Trophoblast cell (in vitro differentiated cells and primary cell): ENCODE measurements around the gene CWC27.
"Not testable (repeated sequence)": the region's sequence is repeated elsewhere in the genome, so short reads cannot be mapped to it uniquely, and the experiment has no call there.

Source experiments
- DNase-seq, 2 donors: peaks; one replicate each; pipeline ENCODE4 v3.0.0-alpha.2; 2016
- H2AFZ ChIP-seq: 2 replicates; pipeline ENCODE4 v1.6.1; 2013; ENCODE audit warnings: low read length, moderate library complexity, mild to moderate bottlenecking; ENCODE audit not compliant: insufficient read depth, poor library complexity
- H2AK5ac ChIP-seq: 2 replicates; pipeline ENCODE4 v1.6.1; 2013; ENCODE audit warnings: mild to moderate bottlenecking, low read length
- H2BK120ac ChIP-seq: 2 replicates; pipeline ENCODE4 v1.6.1; 2013; ENCODE audit warnings: low read length, mild to moderate bottlenecking, moderate library complexity; ENCODE audit not compliant: insufficient read depth, poor library complexity
- H2BK12ac ChIP-seq: 2 replicates; pipeline ENCODE4 v1.6.1; 2013; ENCODE audit warnings: mild to moderate bottlenecking, low read length, moderate library complexity
- H2BK5ac ChIP-seq: 2 replicates; pipeline ENCODE4 v1.6.1; 2013; ENCODE audit warnings: low read length, low read depth, moderate library complexity, mild to moderate bottlenecking; ENCODE audit not compliant: poor library complexity
- H3K14ac ChIP-seq: 2 replicates; pipeline ENCODE4 v1.6.1; 2013; ENCODE audit warnings: mild to moderate bottlenecking, low read length
- H3K18ac ChIP-seq: 2 replicates; pipeline ENCODE4 v1.6.1; 2013; ENCODE audit warnings: mild to moderate bottlenecking, low read length
- H3K23ac ChIP-seq: 2 replicates; pipeline ENCODE4 v1.6.1; 2013; ENCODE audit warnings: low read length
- H3K27ac ChIP-seq: 2 replicates; pipeline ENCODE4 v1.5.1; 2013; ENCODE audit warnings: low read depth, mild to moderate bottlenecking, inconsistent platforms, low read length, moderate library complexity
- H3K27me3 ChIP-seq: 2 replicates; pipeline ENCODE4 v1.6.1; 2013; ENCODE audit warnings: inconsistent platforms, mild to moderate bottlenecking, low read length, moderate library complexity; ENCODE audit not compliant: insufficient read depth
- H3K36me3 ChIP-seq, 2 experiments: 1 replicate in 1 of 2; 2 replicates in 1 of 2; pipeline ENCODE4 v1.6.1; 2013; ENCODE audit warnings: low read length in 2 of 2, mild to moderate bottlenecking in 2 of 2, moderate library complexity in 1 of 2; ENCODE audit not compliant: insufficient read depth in 2 of 2, control insufficient read depth in 1 of 2
- H3K4ac ChIP-seq: 2 replicates; pipeline ENCODE4 v1.6.1; 2013; ENCODE audit warnings: low read depth, mild to moderate bottlenecking, low read length, moderate library complexity
- H3K4me1 ChIP-seq, 2 experiments: 1 replicate in 1 of 2; 2 replicates in 1 of 2; pipeline ENCODE4 v1.6.1; 2013; ENCODE audit warnings: low read length in 2 of 2, mild to moderate bottlenecking in 2 of 2, moderate library complexity in 1 of 2; ENCODE audit not compliant: insufficient read depth in 2 of 2, control insufficient read depth in 1 of 2
- H3K4me2 ChIP-seq: 2 replicates; pipeline ENCODE4 v1.6.1; 2013; ENCODE audit warnings: inconsistent platforms, mild to moderate bottlenecking, low read length, moderate library complexity
- H3K4me3 ChIP-seq: 2 replicates; pipeline ENCODE4 v1.5.1; 2013; ENCODE audit warnings: mild to moderate bottlenecking, low read depth, low read length, inconsistent platforms
- H3K79me1 ChIP-seq: one replicate; pipeline ENCODE4 v1.6.1; 2013; ENCODE audit warnings: low read length
- H3K79me2 ChIP-seq: 2 replicates; pipeline ENCODE4 v1.6.1; 2013; ENCODE audit warnings: low read length, mild to moderate bottlenecking; ENCODE audit not compliant: control insufficient read depth, insufficient read depth, poor library complexity
- H3K9ac ChIP-seq: 2 replicates; pipeline ENCODE4 v1.6.1; 2013; ENCODE audit warnings: mild to moderate bottlenecking, low read length
- H3K9me3 ChIP-seq: 2 replicates; pipeline ENCODE4 v1.6.1; 2013; ENCODE audit warnings: low read depth, mild to moderate bottlenecking, control low read depth, inconsistent platforms, low read length; ENCODE audit not compliant: insufficient read depth
- H4K12ac ChIP-seq: 2 replicates; pipeline ENCODE4 v1.6.1; 2013; ENCODE audit warnings: low read depth, mild to moderate bottlenecking, low read length, moderate library complexity
- H4K8ac ChIP-seq: 2 replicates; pipeline ENCODE4 v1.6.1; 2013; ENCODE audit warnings: low read depth, mild to moderate bottlenecking, low read length, moderate library complexity
- H4K91ac ChIP-seq: one replicate; pipeline ENCODE4 v1.6.1; 2013; ENCODE audit warnings: low read depth, mild to moderate bottlenecking, low read length, moderate library complexity
- WGBS: extraction: QIAGEN DNeasy Blood & Tissue Kit; methylation state at CpG from one replicate; pipeline ENCODE4 v1.1.7; 2013; ENCODE audit warnings: missing lambda C conversion rate; ENCODE audit not compliant: insufficient read length, insufficient coverage; ENCODE audit errors: extremely low coverage; 5-methylcytosine and 5-hydroxymethylcytosine counted together

CWC27 gene

DNA sequence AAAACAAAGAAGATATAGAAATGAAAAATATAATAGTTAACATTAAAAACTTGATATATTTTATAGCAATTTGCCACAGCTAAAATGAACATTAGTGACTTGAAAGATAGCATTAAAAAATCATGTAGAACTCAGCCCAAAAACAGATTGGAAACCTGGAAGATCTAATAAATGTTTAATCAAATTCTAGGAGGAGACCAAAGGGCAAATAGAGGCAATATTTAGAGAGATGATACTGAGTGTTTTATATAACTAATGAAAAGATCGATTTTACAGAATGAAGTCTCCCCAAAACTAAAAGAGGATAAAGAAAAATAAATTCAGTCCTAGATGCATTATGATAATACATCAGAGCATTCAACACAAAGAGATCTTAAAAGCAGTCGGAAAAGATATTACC is 127.0 kb downstream of the CWC27 start:
- no peak overlapping the region for H4K8ac ChIP-seq
- no peak overlapping the region for H3K18ac ChIP-seq
- H3K4me2 ChIP-seq, result no peak overlapping the region
- no peak overlapping the region for H3K9ac ChIP-seq
- H3K36me3 ChIP-seq, result no peaks in the 10 kb centered on the region
- H3K4me1 ChIP-seq, result no peaks in the 10 kb centered on the region
- no peak overlapping the region for H4K91ac ChIP-seq
- H2AK5ac ChIP-seq, result no peak overlapping the region
- H3K4me3 ChIP-seq, result no peak overlapping the region
- no peak overlapping the region for H2AFZ ChIP-seq
- no peaks in the 10 kb centered on the region for H3K79me2 ChIP-seq
- H3K79me1 ChIP-seq, result no peaks in the 10 kb centered on the region
- H3K4ac ChIP-seq, result no peak overlapping the region
- no peak overlapping the region for H2BK12ac ChIP-seq
- no peak overlapping the region for H3K27ac ChIP-seq
- H3K23ac ChIP-seq, result no peak overlapping the region
- H4K12ac ChIP-seq, result no peak overlapping the region
- H3K27me3 ChIP-seq, result no peaks in the 10 kb centered on the region
- H2BK120ac ChIP-seq, result no peak overlapping the region
- no peaks in the 10 kb centered on the region for H3K9me3 ChIP-seq
- no peak overlapping the region for H3K14ac ChIP-seq
- no peak overlapping the region for H2BK5ac ChIP-seq
- no peak for DNase-seq
- WGBS, result no CpG with 5 or more reads among the region's 2 CpGs

DNA sequence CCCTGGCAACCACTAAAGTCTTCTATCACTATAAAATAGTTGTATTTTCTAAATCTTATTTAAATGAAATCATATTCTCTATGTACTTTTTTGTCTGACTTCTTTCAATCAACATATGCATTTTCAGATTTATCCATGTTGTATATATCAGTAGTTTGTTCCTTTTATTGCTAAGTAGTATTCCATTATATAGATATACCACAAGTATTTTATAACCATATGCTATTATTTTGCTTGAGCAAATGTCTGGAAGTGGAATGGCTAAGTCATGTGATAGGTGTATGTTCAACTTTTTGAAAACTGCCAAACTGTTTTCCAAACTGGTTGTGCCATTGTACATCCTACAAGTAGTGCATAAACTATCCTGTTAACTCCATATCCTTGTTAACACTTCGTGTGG is 131.1 kb downstream of the CWC27 start:
- Histone ChIP-seq H3K18ac (no peak overlapping the region), H4K91ac (no peak overlapping the region), H2AFZ (no peak overlapping the region), H3K79me2 (no peaks in the 10 kb centered on the region), H3K14ac (no peak overlapping the region), H3K36me3 (no peaks in the 10 kb centered on the region), H3K9me3 (no peaks in the 10 kb centered on the region), H3K27ac (no peak overlapping the region), H2BK12ac (no peak overlapping the region), H4K12ac (no peak overlapping the region), H3K4ac (no peak overlapping the region), H3K23ac (no peak overlapping the region), H3K4me1 (no peaks in the 10 kb centered on the region), H3K79me1 (no peaks in the 10 kb centered on the region), H3K27me3 (no peaks in the 10 kb centered on the region), H2BK5ac (no peak overlapping the region), H3K4me3 (no peak overlapping the region), H4K8ac (no peak overlapping the region), H3K9ac (no peak overlapping the region), H3K4me2 (no peak overlapping the region), H2BK120ac (no peak overlapping the region), H2AK5ac (no peak overlapping the region)
- no peak for DNase-seq
- no CpG with 5 or more reads among the region's 1 CpG for WGBS

DNA sequence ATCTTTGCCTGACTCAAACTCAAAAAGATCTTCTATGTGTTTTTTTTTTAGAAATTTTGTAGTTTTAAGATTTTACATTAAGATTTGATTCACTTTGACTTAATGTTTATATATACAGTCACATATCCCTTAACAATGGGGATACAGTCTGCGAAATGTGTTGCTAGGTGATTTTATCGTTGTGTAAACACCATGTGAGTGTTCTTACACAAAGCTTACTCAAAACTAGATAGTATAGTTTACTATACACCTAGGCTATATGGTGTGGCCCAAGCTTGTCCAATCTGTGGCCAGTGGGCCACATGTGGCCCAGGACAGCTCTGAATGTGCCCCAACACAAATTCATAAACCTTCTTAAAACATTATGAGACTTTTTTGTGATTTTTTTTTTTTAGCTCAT is 131.9 kb downstream of the CWC27 start:
- no peak overlapping the region for H2BK120ac ChIP-seq
- H3K4me1 ChIP-seq, result no peaks in the 10 kb centered on the region
- H3K23ac ChIP-seq, result no peak overlapping the region
- no peaks in the 10 kb centered on the region for H3K36me3 ChIP-seq
- H3K18ac ChIP-seq, result no peak overlapping the region
- no peak overlapping the region for H3K27ac ChIP-seq
- H4K91ac ChIP-seq, result no peak overlapping the region
- WGBS, result no CpG with 5 or more reads among the region's 2 CpGs
- H4K8ac ChIP-seq, result no peak overlapping the region
- H3K9me3 ChIP-seq, result no peaks in the 10 kb centered on the region
- DNase-seq, result no peak
- H3K9ac ChIP-seq, result no peak overlapping the region
- H2BK12ac ChIP-seq, result no peak overlapping the region
- no peak overlapping the region for H3K4me2 ChIP-seq
- no peak overlapping the region for H3K4me3 ChIP-seq
- H2AK5ac ChIP-seq, result no peak overlapping the region
- no peak overlapping the region for H3K4ac ChIP-seq
- H2AFZ ChIP-seq, result no peak overlapping the region
- no peaks in the 10 kb centered on the region for H3K79me1 ChIP-seq
- no peaks in the 10 kb centered on the region for H3K27me3 ChIP-seq
- H3K79me2 ChIP-seq, result no peaks in the 10 kb centered on the region
- H3K14ac ChIP-seq, result no peak overlapping the region
- H2BK5ac ChIP-seq, result no peak overlapping the region
- H4K12ac ChIP-seq, result no peak overlapping the region

DNA sequence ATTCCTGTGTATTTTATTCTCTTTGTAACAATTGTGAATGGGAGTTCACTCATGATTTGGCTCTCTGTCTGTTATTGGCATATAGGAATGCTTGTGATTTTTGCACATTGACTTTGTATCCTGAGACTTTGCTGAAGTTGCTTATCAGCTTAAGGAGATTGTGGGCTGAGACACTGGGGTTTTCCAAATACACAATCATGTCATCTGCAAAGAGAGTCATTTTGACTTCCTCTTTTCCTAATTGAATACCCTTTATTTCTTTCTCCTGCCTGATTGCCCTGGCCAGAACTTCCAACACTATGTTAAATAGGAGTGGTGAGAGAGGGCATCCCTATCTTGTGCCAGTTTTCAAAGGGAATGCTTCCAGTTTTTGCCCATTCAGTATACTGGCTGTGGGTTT is 138.7 kb downstream of the CWC27 start:
- not testable (repeated sequence) for H3K23ac ChIP-seq, H2BK12ac ChIP-seq

More for the DNA sequence above, 138.7 kb downstream of the CWC27 start:
- not testable (repeated sequence) for H2AFZ ChIP-seq, H3K4me3 ChIP-seq, H3K36me3 ChIP-seq, H2AK5ac ChIP-seq, H3K4ac ChIP-seq, DNase-seq, H3K4me2 ChIP-seq, H2BK120ac ChIP-seq, H3K27me3 ChIP-seq, H3K27ac ChIP-seq, H3K9me3 ChIP-seq, H3K4me1 ChIP-seq, H3K9ac ChIP-seq, H3K79me1 ChIP-seq, H4K8ac ChIP-seq, H3K79me2 ChIP-seq, H3K14ac ChIP-seq, H4K12ac ChIP-seq, H3K18ac ChIP-seq, H2BK5ac ChIP-seq, H4K91ac ChIP-seq
